MV-4-11 (cell line): Measurements from ENCODE around the gene KRTAP5-10.
"Not testable (repeated sequence)": the region's sequence is repeated elsewhere in the genome, so short reads cannot be mapped to it uniquely, and the experiment has no call there.

Source experiments
- DNase-seq: peaks from one replicate; lab custom pipeline; 2025; lab: John Stamatoyannopoulos, UW

KRTAP5-10 gene

GRCh38 chr11:71542879-71543777, 22.2 kb upstream of the KRTAP5-10 start:
- DNase-seq = peak; percentile 22

- peak; percentile 49 for DNase-seq
Measured at GRCh38 chr11:71543866-71544265, 21.5 kb upstream of the KRTAP5-10 start.

GRCh38 chr11:71544525-71545214, 20.7 kb upstream of the KRTAP5-10 start:
- DNase-seq = no peak

- DNase-seq = no peak
Measured at GRCh38 chr11:71545405-71545966, 19.9 kb upstream of the KRTAP5-10 start.

- DNase-seq = no peak
Measured at GRCh38 chr11:71548120-71548519, 17.2 kb upstream of the KRTAP5-10 start, which contains the start of gene KRTAP5-9. TSS of gene KRTAP5-9 (plus strand) at chr11:71548420. CDS start at chr11:71548658, 238 bp downstream.

- peak; percentile 70 for DNase-seq
Measured at GRCh38 chr11:71548716-71549151, 16.6 kb upstream of the KRTAP5-10 start.

GRCh38 chr11:71551711-71552110, 13.7 kb upstream of the KRTAP5-10 start:
- peak; percentile 87 for DNase-seq

GRCh38 chr11:71554996-71555395, 10.4 kb upstream of the KRTAP5-10 start:
- DNase-seq = no peak

GRCh38 chr11:71555508-71555907, 9.9 kb upstream of the KRTAP5-10 start:
- DNase-seq = no peak

- DNase-seq = no peak
Measured at GRCh38 chr11:71556018-71556417, 9.3 kb upstream of the KRTAP5-10 start.

GRCh38 chr11:71557257-71557656, 8.1 kb upstream of the KRTAP5-10 start:
- DNase-seq = no peak

- no peak for DNase-seq
Measured at GRCh38 chr11:71558996-71559395, 6.4 kb upstream of the KRTAP5-10 start.

GRCh38 chr11:71562120-71562519, 3.2 kb upstream of the KRTAP5-10 start:
- no peak for DNase-seq

- peak; percentile 62 for DNase-seq
Measured at GRCh38 chr11:71563406-71563805, 2.0 kb upstream of the KRTAP5-10 start.

GRCh38 chr11:71564430-71564829, 933 bp upstream of the KRTAP5-10 start:
- DNase-seq = no peak

- no peak for DNase-seq
Measured at GRCh38 chr11:71566081-71566620, 788 bp downstream of the KRTAP5-10 start.

GRCh38 chr11:71566626-71567599, 1.6 kb downstream of the KRTAP5-10 start:
- DNase-seq = not testable (repeated sequence)

GRCh38 chr11:71567633-71568032, 2.3 kb downstream of the KRTAP5-10 start:
- DNase-seq = not testable (repeated sequence)

- DNase-seq = no peak
Measured at GRCh38 chr11:71568704-71569349, 3.5 kb downstream of the KRTAP5-10 start.

GRCh38 chr11:71571101-71571850, 5.9 kb downstream of the KRTAP5-10 start:
- DNase-seq = not testable (repeated sequence)
